Endothelial cell of umbilical vein (primary cell): Measurements from ENCODE around the gene FOXO4. TPM values are rescaled to one million over a fixed set of nuclear protein-coding genes. Genes with fewer than 3 reads are reported as not detected.

ENCODE experiments used
- BruUV-seq: library from RNA; stranded (reverse); fragments of 400-500 nt; replicated peaks from 2 replicates; lab custom pipeline; 2021; lab: Mats Ljungman, UMichigan
- CTCF ChIA-PET: fragments of 300-600, 350-600 bp; sonication (Branson Sonifier 250); formaldehyde crosslinking; loops from one replicate; lab custom pipeline; 2021; ENCODE audit warnings: antibody characterized with exemption, inconsistent platforms; lab: Charles Lee
- POLR2A ChIA-PET: fragments of 300-600, 350-600 bp; sonication (Branson Sonifier 250); formaldehyde crosslinking; loops from one replicate; lab custom pipeline; 2021; ENCODE audit warnings: antibody characterized with exemption, inconsistent platforms; lab: Charles Lee
- DNase-seq: peaks from one replicate; pipeline ENCODE4 v3.0.0-alpha.2; 2011; ENCODE audit warnings: low read depth, low spot score
- FAIRE-seq: peaks from 2 replicates; lab custom pipeline; 2011; peaks lifted over from hg19 to GRCh38; lab: Jason Lieb, UNC
- H2AFZ ChIP-seq: 2 replicates; pipeline ENCODE4 v1.6.0; 2012; ENCODE audit warnings: low read depth, low read length, control low read depth, inconsistent platforms
- H3K27ac ChIP-seq: 2 replicates; pipeline ENCODE4 v1.5.1; 2011; ENCODE audit warnings: low read depth, mild to moderate bottlenecking, control low read depth, low read length, moderate library complexity; ENCODE audit not compliant: insufficient read depth
- H3K27me3 ChIP-seq, 2 experiments: 2 replicates each; pipeline versions ENCODE4 v1.6.0 to v1.6.1; 2011; ENCODE audit warnings: low read length in 2 of 2, mixed read lengths in 1 of 2; ENCODE audit not compliant: control insufficient read depth in 2 of 2, insufficient read depth in 2 of 2
- H3K36me3 ChIP-seq, 2 experiments: 2 replicates in 1 of 2; 3 replicates in 1 of 2; pipeline ENCODE4 v1.5.1; 2011; ENCODE audit warnings: low read length in 2 of 2, mild to moderate bottlenecking in 1 of 2, moderate library complexity in 1 of 2; ENCODE audit not compliant: control insufficient read depth in 2 of 2, insufficient read depth in 2 of 2; ENCODE audit errors: extremely low read depth in 1 of 2
- H3K4me1 ChIP-seq: 3 replicates; pipeline ENCODE4 v1.5.1; 2011; ENCODE audit warnings: mild to moderate bottlenecking, low read length; ENCODE audit not compliant: control insufficient read depth, insufficient read depth; ENCODE audit errors: extremely low read depth
- H3K4me2 ChIP-seq: 2 replicates; pipeline ENCODE4 v1.6.1; 2011; ENCODE audit warnings: low read length, control low read depth, mixed read lengths; ENCODE audit not compliant: insufficient read depth
- H3K4me3 ChIP-seq, 3 experiments: fragments of 200-600 bp in 1 of 3; sonication (generic), shearing (Covaris generic) in 1 of 3; replicated peaks in 1 of 3; 2 replicates each; pipeline ENCODE4 v1.5.1; 2011 to 2016; ENCODE audit warnings: control low read depth in 3 of 3, low read length in 3 of 3, mild to moderate bottlenecking in 2 of 3, inconsistent platforms in 1 of 3, low read depth in 1 of 3, moderate library complexity in 1 of 3; ENCODE audit not compliant: insufficient read depth in 1 of 3
- H3K79me2 ChIP-seq: 2 replicates; pipeline ENCODE4 v1.6.0; 2012; ENCODE audit warnings: low read length, inconsistent platforms; ENCODE audit not compliant: control insufficient read depth, insufficient read depth
- H3K9ac ChIP-seq: replicated peaks from 2 replicates; pipeline ENCODE3; 2011; ENCODE audit warnings: low read length, control low read depth; ENCODE audit not compliant: insufficient read depth; ENCODE audit errors: extremely low read depth
- H3K9me1 ChIP-seq: replicated peaks from 3 replicates; pipeline ENCODE4 v1.6.0; 2011; ENCODE audit warnings: mild to moderate bottlenecking, low read length; ENCODE audit not compliant: control insufficient read depth, insufficient read depth; ENCODE audit errors: extremely low read depth
- H3K9me3 ChIP-seq: replicated peaks from 2 replicates; pipeline ENCODE4 v1.5.1; 2012; ENCODE audit warnings: low read length, inconsistent platforms; ENCODE audit not compliant: control insufficient read depth, insufficient read depth
- H4K20me1 ChIP-seq: replicated peaks from 2 replicates; pipeline ENCODE3; 2011; ENCODE audit warnings: mild to moderate bottlenecking, low read length; ENCODE audit not compliant: control insufficient read depth, insufficient read depth; ENCODE audit errors: extremely low read depth
- EZH2 ChIP-seq: IDR thresholded peaks from 2 replicates; pipeline ENCODE4 v1.6.1; 2012; ENCODE audit warnings: borderline replicate concordance, low read depth, mild to moderate bottlenecking, moderate library complexity, low read length, inconsistent platforms; ENCODE audit not compliant: severe bottlenecking
- FOS ChIP-seq: IDR thresholded peaks from 2 replicates; pipeline ENCODE4 v1.6.1; 2011; ENCODE audit warnings: mild to moderate bottlenecking, low read length, moderate library complexity, borderline replicate concordance; ENCODE audit not compliant: insufficient read depth
- GATA2 ChIP-seq: IDR thresholded peaks from 2 replicates; pipeline ENCODE4 v1.7.0; 2011; ENCODE audit warnings: low read depth, mild to moderate bottlenecking, moderate library complexity, mixed read lengths, low read length; ENCODE audit not compliant: insufficient read length, insufficient read depth
- JUN ChIP-seq: IDR thresholded peaks from 2 replicates; pipeline ENCODE4 v1.6.1; 2011; ENCODE audit warnings: borderline replicate concordance, low read depth; ENCODE audit not compliant: insufficient read length, insufficient read depth
- MYC ChIP-seq: IDR thresholded peaks from one replicate; pipeline ENCODE4 v1.6.1; 2011; ENCODE audit warnings: mild to moderate bottlenecking, low read depth, low read length
- POLR2A ChIP-seq: IDR thresholded peaks from 2 replicates; pipeline ENCODE4 v1.6.1; 2012; ENCODE audit warnings: low read depth, mild to moderate bottlenecking, control low read depth, low read length
- POLR2AphosphoS5 ChIP-seq: IDR thresholded peaks from 2 replicates; pipeline ENCODE4 v1.6.1; 2012; ENCODE audit warnings: low read depth, mild to moderate bottlenecking, control low read depth, low read length, moderate library complexity; ENCODE audit not compliant: insufficient read depth
- dilution Hi-C: fragments of 300-500 bp; cut with MboI; formaldehyde crosslinking; loops from one replicate; pipeline ENCODE4 v1.15.0; 2019; ENCODE audit warnings: low sequenced_read_pairs; ENCODE audit not compliant: extremely low pct_ligation_motif_present
- intact Hi-C: fragments of 100-400 bp; cut with micrococcal nuclease; formaldehyde crosslinking; loops from one replicate; pipeline ENCODE4 v1.10.0; 2022
- polyA plus RNA-seq, 4 experiments: library from polyadenylated mRNA; depleted of rRNA in 3 of 4; stranded (reverse) in 3 of 4; unstranded in 1 of 4; fragments of >200 nt; gene quantifications; 2 replicates each; pipeline versions ENCODE4 v1.2.1 to v1.2.3, GENCODE V29; 2011 to 2012; ENCODE audit warnings: missing spikeins in 1 of 4
- total RNA-seq: library from RNA; stranded (reverse); gene quantifications from 2 replicates; pipeline ENCODE4 v1.2.3, GENCODE V29; 2021
- TF ChIP-seq, protein P1 (sequence below), 2 donors: IDR thresholded peaks; 1 replicate in 1 of 2; 2 replicates in 1 of 2; pipeline ENCODE4 v1.5.1; 2011; ENCODE audit warnings: low read length in 2 of 2, mild to moderate bottlenecking in 2 of 2, moderate library complexity in 2 of 2, control low read depth in 1 of 2, inconsistent platforms in 1 of 2, low read depth in 1 of 2; ENCODE audit not compliant: insufficient read depth in 1 of 2; ENCODE audit errors: extremely low read depth in 1 of 2
- TF ChIP-seq, protein P2 (sequence below): IDR thresholded peaks from 2 replicates; pipeline ENCODE4 v1.6.1; 2011; ENCODE audit not compliant: insufficient read depth, insufficient read length

The FOXO4 gene
- total and polyA plus RNA-seq, 2 donors (not counting 3 experiments of a cell fraction or from before 2014, with no cell fraction given): 4.7 to 11.0 TPM

DNA sequence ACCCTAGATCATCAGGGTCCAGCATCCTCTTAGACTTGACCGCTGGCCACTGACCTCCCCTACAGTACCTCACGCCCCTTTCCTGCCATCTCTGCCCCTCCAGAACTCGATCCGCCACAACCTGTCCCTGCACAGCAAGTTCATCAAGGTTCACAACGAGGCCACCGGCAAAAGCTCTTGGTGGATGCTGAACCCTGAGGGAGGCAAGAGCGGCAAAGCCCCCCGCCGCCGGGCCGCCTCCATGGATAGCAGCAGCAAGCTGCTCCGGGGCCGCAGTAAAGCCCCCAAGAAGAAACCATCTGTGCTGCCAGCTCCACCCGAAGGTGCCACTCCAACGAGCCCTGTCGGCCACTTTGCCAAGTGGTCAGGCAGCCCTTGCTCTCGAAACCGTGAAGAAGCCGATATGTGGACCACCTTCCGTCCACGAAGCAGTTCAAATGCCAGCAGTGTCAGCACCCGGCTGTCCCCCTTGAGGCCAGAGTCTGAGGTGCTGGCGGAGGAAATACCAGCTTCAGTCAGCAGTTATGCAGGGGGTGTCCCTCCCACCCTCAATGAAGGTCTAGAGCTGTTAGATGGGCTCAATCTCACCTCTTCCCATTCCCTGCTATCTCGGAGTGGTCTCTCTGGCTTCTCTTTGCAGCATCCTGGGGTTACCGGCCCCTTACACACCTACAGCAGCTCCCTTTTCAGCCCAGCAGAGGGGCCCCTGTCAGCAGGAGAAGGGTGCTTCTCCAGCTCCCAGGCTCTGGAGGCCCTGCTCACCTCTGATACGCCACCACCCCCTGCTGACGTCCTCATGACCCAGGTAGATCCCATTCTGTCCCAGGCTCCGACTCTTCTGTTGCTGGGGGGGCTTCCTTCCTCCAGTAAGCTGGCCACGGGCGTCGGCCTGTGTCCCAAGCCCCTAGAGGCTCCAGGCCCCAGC lies 5.2 kb downstream of the FOXO4 start:
- FAIRE-seq: no peak
- H3K27me3 ChIP-seq: peaks cover 0 to 1% of the 10 kb centered on the region in 2 experiments

More for the DNA sequence above, 5.2 kb downstream of the FOXO4 start:
- H3K4me3 ChIP-seq: no peak overlapping the region
- no peaks in the 10 kb centered on the region for H4K20me1 ChIP-seq
- dilution Hi-C loops: no loop called here
- no peak overlapping the region for H3K9ac ChIP-seq
- no peak overlapping the region for H3K27ac ChIP-seq
- no TSS peak for BruUV-seq
- TF ChIP-seq EZH2 (no peak), JUN (no peak), POLR2A (no peak), FOS (no peak), GATA2 (no peak), POLR2AphosphoS5 (no peak), MYC (no peak)
- TF ChIP-seq, protein P1, sequence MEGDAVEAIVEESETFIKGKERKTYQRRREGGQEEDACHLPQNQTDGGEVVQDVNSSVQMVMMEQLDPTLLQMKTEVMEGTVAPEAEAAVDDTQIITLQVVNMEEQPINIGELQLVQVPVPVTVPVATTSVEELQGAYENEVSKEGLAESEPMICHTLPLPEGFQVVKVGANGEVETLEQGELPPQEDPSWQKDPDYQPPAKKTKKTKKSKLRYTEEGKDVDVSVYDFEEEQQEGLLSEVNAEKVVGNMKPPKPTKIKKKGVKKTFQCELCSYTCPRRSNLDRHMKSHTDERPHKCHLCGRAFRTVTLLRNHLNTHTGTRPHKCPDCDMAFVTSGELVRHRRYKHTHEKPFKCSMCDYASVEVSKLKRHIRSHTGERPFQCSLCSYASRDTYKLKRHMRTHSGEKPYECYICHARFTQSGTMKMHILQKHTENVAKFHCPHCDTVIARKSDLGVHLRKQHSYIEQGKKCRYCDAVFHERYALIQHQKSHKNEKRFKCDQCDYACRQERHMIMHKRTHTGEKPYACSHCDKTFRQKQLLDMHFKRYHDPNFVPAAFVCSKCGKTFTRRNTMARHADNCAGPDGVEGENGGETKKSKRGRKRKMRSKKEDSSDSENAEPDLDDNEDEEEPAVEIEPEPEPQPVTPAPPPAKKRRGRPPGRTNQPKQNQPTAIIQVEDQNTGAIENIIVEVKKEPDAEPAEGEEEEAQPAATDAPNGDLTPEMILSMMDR (IDR thresholded peaks at IDR 0.05; ENCODE audit: extremely low read depth in 1 of 2, insufficient read depth in 1 of 2, low read depth in 1 of 2, low read length in 2 of 2): no peak
- TF ChIP-seq, protein P2, sequence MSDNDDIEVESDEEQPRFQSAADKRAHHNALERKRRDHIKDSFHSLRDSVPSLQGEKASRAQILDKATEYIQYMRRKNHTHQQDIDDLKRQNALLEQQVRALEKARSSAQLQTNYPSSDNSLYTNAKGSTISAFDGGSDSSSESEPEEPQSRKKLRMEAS: no peak
- H3K9me1 ChIP-seq: no peaks in the 10 kb centered on the region
- DNase-seq: no peak
- ChIA-PET POLR2A (no interaction called here), CTCF (interaction anchor here (1.5 to 1.6 kb wide), 2 partner anchors 17 to 28 kb away, joined by 5 to 7 read pairs; partner anchors contain the start of gene MED12)
- no peaks in the 10 kb centered on the region for H3K9me3 ChIP-seq
- H3K36me3 ChIP-seq: no peaks in the 10 kb centered on the region
- H3K4me2 ChIP-seq: no peak overlapping the region
- intact Hi-C loops: no loop called here
- no peak overlapping the region for H2AFZ ChIP-seq
- no peaks in the 10 kb centered on the region for H3K79me2 ChIP-seq
- peaks cover 6% of the 10 kb centered on the region for H3K4me1 ChIP-seq
